Vagina (tissue), 2 donors: ENCODE measurements around the gene MEIKIN. TPM values are rescaled to one million over a fixed set of nuclear protein-coding genes. Genes with fewer than 3 reads are reported as not detected.
"Not testable (repeated sequence)": the region's sequence is repeated elsewhere in the genome, so short reads cannot be mapped to it uniquely, and the experiment has no call there.

ENCODE experiments used
- DNase-seq, 2 donors: peaks; one replicate each; pipeline ENCODE4 v3.0.0-alpha.2; 2017; ENCODE audit errors: extremely low spot score in 2 of 2
- H3K27ac ChIP-seq: fragments of 200-600 bp; sonication (generic); one replicate; pipeline ENCODE4 v1.5.1; 2019
- H3K27me3 ChIP-seq: fragments of 200-600 bp; sonication (generic); one replicate; pipeline ENCODE4 v1.5.1; 2019
- H3K36me3 ChIP-seq, 2 donors: fragments of 200-600 bp; sonication (generic); one replicate each; pipeline ENCODE4 v1.5.1; 2017 to 2019
- H3K4me1 ChIP-seq: fragments of 200-600 bp; sonication (generic); one replicate; pipeline ENCODE4 v1.5.1; 2019
- H3K4me3 ChIP-seq, 2 donors: fragments of 200-600 bp; sonication (generic); 1 replicate in 1 of 2; 2 replicates in 1 of 2; pipeline ENCODE4 v1.5.1; 2016 to 2019
- H3K9me3 ChIP-seq: fragments of 200-600 bp; sonication (generic); one replicate; pipeline ENCODE4 v1.5.1; 2019
- CTCF ChIP-seq, 3 experiments: fragments of 450-650 bp in 2 of 3; fragments of 200-600 bp in 1 of 3; sonication (generic) in 1 of 3; IDR thresholded peaks; one replicate each; pipeline ENCODE4 v1.5.1; 2017 to 2019; ENCODE audit warnings: antibody characterized with exemption in 3 of 3, mild to moderate bottlenecking in 2 of 3, moderate library complexity in 2 of 3
- POLR2A ChIP-seq, 2 donors: fragments of 450-650 bp; IDR thresholded peaks; one replicate each; pipeline ENCODE4 v1.6.1; 2017; ENCODE audit warnings: antibody characterized with exemption in 2 of 2, mild to moderate bottlenecking in 2 of 2, moderate library complexity in 2 of 2
- POLR2AphosphoS5 ChIP-seq, 2 donors: sonication (generic); formaldehyde crosslinking; IDR thresholded peaks; one replicate each; pipeline ENCODE4 v1.9.0; 2017; ENCODE audit warnings: antibody characterized with exemption in 2 of 2, mild to moderate bottlenecking in 2 of 2, low read depth in 1 of 2; ENCODE audit not compliant: insufficient read depth in 1 of 2
- intact Hi-C: fragments of 100-400 bp; cut with DNase I; formaldehyde crosslinking; loops from one replicate; pipeline ENCODE4 v1.15.1; 2023
- total RNA-seq: library from RNA; depleted of rRNA; stranded (reverse); fragments of >200 nt; gene quantifications from one replicate; pipeline ENCODE4 v1.2.3, GENCODE V29; 2016

The MEIKIN gene
- total RNA-seq, 1 donor from 2014 or later, result not detected

DNA sequence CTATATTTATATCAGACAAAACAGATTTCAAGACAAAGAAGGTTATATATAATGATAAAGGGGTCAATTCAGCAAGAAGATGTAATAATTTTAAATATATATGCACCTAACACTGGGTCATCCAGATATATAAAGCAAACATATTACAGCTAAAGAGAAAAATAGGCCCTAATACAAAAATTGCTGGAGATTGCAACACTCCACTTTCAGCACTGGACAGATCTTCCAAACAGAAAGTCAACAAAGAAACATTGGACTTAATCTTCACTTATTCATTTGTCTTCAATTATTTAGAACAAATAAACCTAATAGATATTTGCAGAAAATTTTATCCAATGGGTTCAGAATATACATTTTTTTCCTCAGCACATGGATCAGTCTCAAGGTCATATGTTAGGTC lies 45.8 kb downstream of the MEIKIN start:
- intact Hi-C loops, result loop anchor here (5.0 kb wide), 1 partner anchor 722 kb away; no protein-coding TSS in a partner anchor
- H3K4me1 ChIP-seq, result no peaks in the 10 kb centered on the region
- H3K36me3 ChIP-seq, result no peaks in the 10 kb centered on the region
- H3K27ac ChIP-seq, result no peak overlapping the region
- no peak for DNase-seq
- H3K27me3 ChIP-seq, result no peaks in the 10 kb centered on the region
- TF ChIP-seq POLR2A (IDR thresholded peaks at IDR 0.05) (no peak), CTCF (IDR thresholded peaks at IDR 0.05) (no peak), POLR2AphosphoS5 (IDR thresholded peaks at IDR 0.05; ENCODE audit: insufficient read depth in 1 of 2, low read depth in 1 of 2) (no peak)
- H3K9me3 ChIP-seq, result no peaks in the 10 kb centered on the region
- H3K4me3 ChIP-seq, result no peak overlapping the region

DNA sequence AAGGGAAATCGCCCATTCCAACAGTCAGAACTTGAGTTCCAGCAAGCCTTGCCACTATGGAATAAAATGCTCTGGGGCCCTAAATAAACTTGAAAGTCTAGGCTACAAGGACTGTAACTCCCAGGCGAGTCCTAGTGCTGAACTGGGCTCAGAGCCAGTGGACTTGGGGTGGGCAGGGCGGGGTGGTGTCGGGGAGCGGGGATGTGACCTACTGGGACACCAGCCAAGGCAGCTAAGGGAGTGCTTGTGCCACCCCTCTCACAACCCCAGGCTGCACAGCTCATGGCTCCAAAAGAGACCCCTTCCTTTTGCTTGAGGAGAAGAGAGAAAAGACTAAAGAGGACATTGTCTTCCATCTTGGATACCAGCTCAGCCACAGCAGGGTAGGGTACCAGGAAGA lies 61.5 kb downstream of the MEIKIN start:
- no peak for DNase-seq
- Histone ChIP-seq H3K36me3 (no peaks in the 10 kb centered on the region), H3K9me3 (no peaks in the 10 kb centered on the region), H3K27ac (no peak overlapping the region), H3K27me3 (no peaks in the 10 kb centered on the region), H3K4me1 (no peaks in the 10 kb centered on the region), H3K4me3 (no peak overlapping the region)
- TF ChIP-seq POLR2AphosphoS5 (IDR thresholded peaks at IDR 0.05; ENCODE audit: insufficient read depth in 1 of 2, low read depth in 1 of 2) (no peak), POLR2A (IDR thresholded peaks at IDR 0.05) (no peak), CTCF (IDR thresholded peaks at IDR 0.05) (no peak)
- intact Hi-C loops, result no loop called here

DNA sequence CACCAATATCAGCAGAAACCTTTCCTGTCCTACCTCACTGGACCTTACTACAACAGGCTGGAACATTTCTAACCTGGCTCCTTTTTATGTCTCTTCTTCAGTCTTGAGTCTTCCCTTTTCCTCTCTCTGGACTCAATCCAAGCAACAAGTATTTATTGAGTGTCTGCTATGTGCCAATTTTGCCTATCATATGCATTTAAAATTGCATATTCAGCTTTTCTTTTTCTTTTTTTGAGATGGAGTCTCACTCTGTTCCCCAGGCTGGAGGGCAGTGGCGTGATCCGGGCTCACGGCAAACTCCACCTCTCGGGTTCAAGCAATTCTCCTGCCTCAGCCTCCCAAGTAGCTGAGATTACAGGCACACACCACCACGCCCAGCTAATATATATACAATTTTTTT lies 65.8 kb downstream of the MEIKIN start:
- intact Hi-C loops, result no loop called here
- no peaks in the 10 kb centered on the region for H3K9me3 ChIP-seq

DNA sequence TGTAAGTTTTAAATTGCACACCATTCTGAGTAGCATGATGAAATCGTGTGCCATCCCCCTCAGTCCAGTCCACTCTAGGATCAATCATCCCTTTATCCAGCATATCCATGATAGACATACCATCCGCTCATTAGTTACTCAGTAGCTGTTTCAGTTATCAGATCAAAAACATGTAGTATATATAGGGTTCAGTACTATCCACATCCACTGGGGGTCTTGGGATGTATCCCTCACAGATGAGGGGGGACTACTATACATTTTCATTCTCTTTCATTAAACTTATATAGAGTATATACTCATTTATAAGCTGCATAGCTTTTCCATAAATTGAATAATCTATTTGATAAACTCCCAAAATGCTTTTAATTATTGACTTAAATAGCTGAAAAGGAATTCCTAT lies 67.6 kb downstream of the MEIKIN start:
- H3K9me3 ChIP-seq, result no peaks in the 10 kb centered on the region
- intact Hi-C loops, result no loop called here
- no peaks in the 10 kb centered on the region for H3K4me1 ChIP-seq
- no peak for DNase-seq
- H3K27ac ChIP-seq, result no peak overlapping the region
- no peak for TF ChIP-seq POLR2A (IDR thresholded peaks at IDR 0.05)
- no peak for TF ChIP-seq POLR2AphosphoS5 (IDR thresholded peaks at IDR 0.05; ENCODE audit: insufficient read depth in 1 of 2, low read depth in 1 of 2)
- no peak for TF ChIP-seq CTCF (IDR thresholded peaks at IDR 0.05)
- H3K27me3 ChIP-seq, result no peaks in the 10 kb centered on the region
- no peak overlapping the region for H3K4me3 ChIP-seq
- no peaks in the 10 kb centered on the region for H3K36me3 ChIP-seq

More for the DNA sequence above, 65.8 kb downstream of the MEIKIN start:
- Histone ChIP-seq H3K36me3 (no peaks in the 10 kb centered on the region), H3K27ac (no peak overlapping the region), H3K4me3 (no peak overlapping the region), H3K27me3 (no peaks in the 10 kb centered on the region), H3K4me1 (no peaks in the 10 kb centered on the region)
- TF ChIP-seq CTCF (IDR thresholded peaks at IDR 0.05) (no peak), POLR2AphosphoS5 (IDR thresholded peaks at IDR 0.05; ENCODE audit: insufficient read depth in 1 of 2, low read depth in 1 of 2) (no peak), POLR2A (IDR thresholded peaks at IDR 0.05) (no peak)
- DNase-seq, result no peak

GRCh38 chr5:131871251-131871650 lies 74.2 kb downstream of the MEIKIN start:
- intact Hi-C loops, H3K4me3 ChIP-seq, DNase-seq, H3K27me3 ChIP-seq, H3K9me3 ChIP-seq, H3K36me3 ChIP-seq, H3K27ac ChIP-seq, H3K4me1 ChIP-seq: not testable (repeated sequence)

- DNase-seq, result no peak
- TF ChIP-seq CTCF (IDR thresholded peaks at IDR 0.05) (no peak), POLR2A (IDR thresholded peaks at IDR 0.05) (no peak), POLR2AphosphoS5 (IDR thresholded peaks at IDR 0.05; ENCODE audit: insufficient read depth in 1 of 2, low read depth in 1 of 2) (no peak)
- Histone ChIP-seq H3K27me3 (no peaks in the 10 kb centered on the region), H3K27ac (no peak overlapping the region), H3K4me3 (no peak overlapping the region), H3K4me1 (no peaks in the 10 kb centered on the region), H3K36me3 (no peaks in the 10 kb centered on the region), H3K9me3 (peaks cover 10% of the 10 kb centered on the region)
- intact Hi-C loops, result no loop called here
Measured at GRCh38 chr5:131867524-131867923, 77.9 kb downstream of the MEIKIN start.
